Upper lobe of left lung (tissue), 6 donors: ENCODE data around the gene CCDC136. TPM values are rescaled to one million over a fixed set of nuclear protein-coding genes. Genes with fewer than 3 reads are reported as not detected.
A peak's percentile ranks its signal among the peaks of the same experiment; 100 is the strongest.

ENCODE experiments used
- ATAC-seq, 2 donors: fragments of 200-7000 bp; cut with Tn5 transposase; one replicate each; pipeline ENCODE4 v1.9.1; 2022; ENCODE audit warnings: mild to moderate bottlenecking in 2 of 2, moderate library complexity in 2 of 2; ENCODE audit not compliant: low FRiP score in 2 of 2
- DNase-seq, 2 donors: peaks; one replicate each; pipeline ENCODE4 v3.0.0-alpha.2; 2019 to 2020
- H3K27ac ChIP-seq, 4 donors: fragments of 200-600 bp; sonication (generic); one replicate each; pipeline ENCODE4 v1.5.1; 2016 to 2019
- H3K27me3 ChIP-seq, 4 donors: fragments of 200-600 bp; sonication (generic); one replicate each; pipeline ENCODE4 v1.5.1; 2017 to 2019
- H3K36me3 ChIP-seq, 4 donors: fragments of 200-600 bp; sonication (generic); one replicate each; pipeline ENCODE4 v1.5.1; 2016 to 2019
- H3K4me1 ChIP-seq, 4 donors: fragments of 200-600 bp; sonication (generic); one replicate each; pipeline ENCODE4 v1.5.1; 2018 to 2019
- H3K4me3 ChIP-seq, 4 donors: fragments of 200-600 bp; sonication (generic); one replicate each; pipeline ENCODE4 v1.5.1; 2017 to 2019; ENCODE audit warnings: mild to moderate bottlenecking in 2 of 4, moderate library complexity in 1 of 4
- H3K9me3 ChIP-seq, 4 donors: fragments of 200-600 bp; sonication (generic); one replicate each; pipeline ENCODE4 v1.5.1; 2018 to 2019
- EP300 ChIP-seq, 4 donors: sonication (generic); formaldehyde crosslinking; IDR thresholded peaks; one replicate each; pipeline ENCODE4 v1.5.1; 2017; ENCODE audit warnings: antibody characterized with exemption in 4 of 4, control low read depth in 2 of 4
- POLR2A ChIP-seq, 4 donors: fragments of 450-650 bp; IDR thresholded peaks; one replicate each; pipeline ENCODE4 v1.5.1; 2016 to 2017; ENCODE audit warnings: antibody characterized with exemption in 4 of 4, mild to moderate bottlenecking in 2 of 4
- POLR2AphosphoS5 ChIP-seq, 2 donors: sonication (generic); formaldehyde crosslinking; IDR thresholded peaks; one replicate each; pipeline ENCODE4 v1.5.1; 2017; ENCODE audit warnings: antibody characterized with exemption in 2 of 2
- WGBS, 2 donors: methylation state at CpG; one replicate each; pipeline ENCODE4 v1.1.5; 2017 to 2018; 5-methylcytosine and 5-hydroxymethylcytosine counted together
- total RNA-seq, 6 donors: library from RNA; depleted of rRNA in 4 of 6; stranded (reverse); fragments of >200 nt in 4 of 6; gene quantifications; one replicate each; pipeline versions ENCODE4 v1.1.0 to v1.2.1, GENCODE V29; 2016 to 2021
- TF ChIP-seq, protein P1 (sequence below), 6 experiments: fragments of 450-650 bp in 4 of 6; fragments of 200-600 bp in 2 of 6; sonication (generic) in 2 of 6; IDR thresholded peaks; one replicate each; pipeline ENCODE4 v1.5.1; 2016 to 2019; ENCODE audit warnings: antibody characterized with exemption in 6 of 6
- donor health status: DM: no; HTN: no; CAD: no; lungs with moderate emphysema.
- donor health status: DM: no; HTN: yes; CAD: no; lungs with severe emphysema.

CCDC136 gene
- total RNA-seq, 6 donors from 2014 or later = 0.46 to 7.2 (median 2.2) TPM

DNA sequence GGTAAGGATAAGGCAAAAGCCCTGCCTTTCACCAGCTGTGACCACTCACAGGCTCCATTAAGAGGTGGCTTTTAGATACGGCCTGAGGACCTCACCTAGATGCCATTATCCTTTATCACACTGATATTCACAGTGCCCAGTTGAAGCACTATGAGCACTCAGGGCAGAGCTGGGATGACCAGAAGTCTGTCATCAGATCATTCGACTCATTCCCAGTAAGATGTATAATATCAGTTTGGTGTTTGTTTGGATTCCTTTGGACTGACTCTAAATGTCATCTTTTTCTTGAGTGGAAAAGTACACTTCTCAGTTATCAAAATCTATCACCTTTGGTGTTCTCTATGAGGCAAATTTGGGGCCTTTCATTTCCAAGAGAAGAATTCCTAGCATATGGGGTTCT lies 18.7 kb downstream of the CCDC136 start:
- no peak overlapping the region for H3K27ac ChIP-seq
- H3K9me3 ChIP-seq = no peaks in the 10 kb centered on the region
- H3K27me3 ChIP-seq = no peaks in the 10 kb centered on the region
- WGBS, 2 donors = 81 to 93% methylated on average over 2 of the region's 2 CpGs
- no peak for ATAC-seq
- H3K4me1 ChIP-seq = peaks cover 0 to 5% (median 0%) of the 10 kb centered on the region in 4 donors
- DNase-seq = no peak
- H3K4me3 ChIP-seq = no peak overlapping the region
- no peaks in the 10 kb centered on the region for H3K36me3 ChIP-seq
- TF ChIP-seq, protein P1, sequence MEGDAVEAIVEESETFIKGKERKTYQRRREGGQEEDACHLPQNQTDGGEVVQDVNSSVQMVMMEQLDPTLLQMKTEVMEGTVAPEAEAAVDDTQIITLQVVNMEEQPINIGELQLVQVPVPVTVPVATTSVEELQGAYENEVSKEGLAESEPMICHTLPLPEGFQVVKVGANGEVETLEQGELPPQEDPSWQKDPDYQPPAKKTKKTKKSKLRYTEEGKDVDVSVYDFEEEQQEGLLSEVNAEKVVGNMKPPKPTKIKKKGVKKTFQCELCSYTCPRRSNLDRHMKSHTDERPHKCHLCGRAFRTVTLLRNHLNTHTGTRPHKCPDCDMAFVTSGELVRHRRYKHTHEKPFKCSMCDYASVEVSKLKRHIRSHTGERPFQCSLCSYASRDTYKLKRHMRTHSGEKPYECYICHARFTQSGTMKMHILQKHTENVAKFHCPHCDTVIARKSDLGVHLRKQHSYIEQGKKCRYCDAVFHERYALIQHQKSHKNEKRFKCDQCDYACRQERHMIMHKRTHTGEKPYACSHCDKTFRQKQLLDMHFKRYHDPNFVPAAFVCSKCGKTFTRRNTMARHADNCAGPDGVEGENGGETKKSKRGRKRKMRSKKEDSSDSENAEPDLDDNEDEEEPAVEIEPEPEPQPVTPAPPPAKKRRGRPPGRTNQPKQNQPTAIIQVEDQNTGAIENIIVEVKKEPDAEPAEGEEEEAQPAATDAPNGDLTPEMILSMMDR (IDR thresholded peaks at IDR 0.05) = no peak
- no peak for TF ChIP-seq POLR2AphosphoS5 (IDR thresholded peaks at IDR 0.05)
- TF ChIP-seq POLR2A (IDR thresholded peaks at IDR 0.05) = no peak
- TF ChIP-seq EP300 (IDR thresholded peaks at IDR 0.05) = no peak

DNA sequence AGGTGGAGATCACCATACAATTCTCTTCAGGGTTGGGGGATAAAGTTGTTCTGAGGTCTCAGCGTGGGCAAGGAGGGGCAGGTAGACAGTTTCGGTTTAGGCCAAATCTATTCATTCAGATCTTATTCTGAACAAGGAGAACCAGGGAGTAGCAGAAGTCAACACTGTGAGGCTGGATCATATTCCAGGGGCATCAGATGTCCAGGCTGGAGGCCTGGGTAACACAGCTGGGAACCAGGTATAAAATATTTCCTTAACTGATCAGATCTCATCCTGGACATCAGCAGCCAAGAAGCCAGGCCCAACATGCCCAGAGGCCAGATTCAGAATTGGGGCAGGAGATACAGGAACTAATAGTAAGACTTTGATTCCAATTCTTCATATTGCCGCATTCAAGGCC lies 19.2 kb downstream of the CCDC136 start:
- WGBS, 2 donors = 97 to 98% methylated on average over 3 of the region's 3 CpGs
- Histone ChIP-seq H3K4me1 (peaks cover 0 to 5% (median 0%) of the 10 kb centered on the region in 4 donors), H3K36me3 (no peaks in the 10 kb centered on the region), H3K27me3 (no peaks in the 10 kb centered on the region), H3K27ac (no peak overlapping the region), H3K9me3 (no peaks in the 10 kb centered on the region), H3K4me3 (no peak overlapping the region)
- ATAC-seq (no peak), DNase-seq (no peak)
- no peak for TF ChIP-seq POLR2A (IDR thresholded peaks at IDR 0.05)
- TF ChIP-seq, protein P1 (IDR thresholded peaks at IDR 0.05) = no peak
- no peak for TF ChIP-seq POLR2AphosphoS5 (IDR thresholded peaks at IDR 0.05)
- no peak for TF ChIP-seq EP300 (IDR thresholded peaks at IDR 0.05)

DNA sequence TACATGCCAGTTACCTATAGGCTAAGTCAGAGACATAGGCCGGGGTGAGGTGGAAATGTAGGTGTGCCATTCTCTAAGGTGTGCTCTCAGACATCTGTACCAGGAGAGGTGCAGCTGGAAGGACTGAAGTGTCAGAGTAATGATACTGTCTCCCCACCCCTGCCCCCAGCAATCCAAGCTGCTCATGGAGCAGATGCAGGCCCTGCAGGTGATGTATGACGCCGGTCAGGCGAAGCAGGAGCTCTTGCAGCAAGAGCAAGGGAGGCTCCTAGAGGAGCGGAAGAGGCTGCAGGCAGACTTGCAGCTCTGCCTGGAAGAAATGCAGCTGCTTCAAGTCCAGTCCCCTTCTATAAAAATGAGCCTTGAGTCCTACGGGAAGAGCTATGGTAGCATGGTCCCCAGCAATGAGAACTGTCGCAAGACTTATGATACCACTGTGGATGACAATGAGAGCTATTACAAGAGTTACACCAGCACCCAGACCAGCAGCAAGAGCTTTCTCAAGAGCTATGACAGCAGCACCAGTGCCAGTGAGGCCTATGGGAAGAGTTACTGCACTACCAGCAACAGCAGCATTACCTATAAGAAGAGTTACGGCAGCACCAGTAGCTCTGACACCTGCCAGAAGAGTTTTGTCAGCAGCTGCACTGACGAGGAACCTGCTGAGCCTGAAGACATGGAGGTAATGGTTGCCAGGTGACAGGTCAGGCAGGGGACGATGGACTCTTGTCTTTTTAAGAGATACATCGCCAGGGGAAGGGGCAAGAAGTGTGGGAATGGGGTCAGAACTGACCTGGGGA lies 20.1 kb downstream of the CCDC136 start:
- H3K36me3 ChIP-seq = no peaks in the 10 kb centered on the region
- 91 to 95% methylated on average over 9 to 10 of the region's 11 CpGs for WGBS, 2 donors
- TF ChIP-seq EP300 (IDR thresholded peaks at IDR 0.05) = no peak
- no peak for TF ChIP-seq POLR2A (IDR thresholded peaks at IDR 0.05)
- TF ChIP-seq, protein P1 (IDR thresholded peaks at IDR 0.05) = no peak
- no peak for TF ChIP-seq POLR2AphosphoS5 (IDR thresholded peaks at IDR 0.05)
- H3K27ac ChIP-seq = no peak overlapping the region
- DNase-seq (no peak), ATAC-seq (no peak)
- no peaks in the 10 kb centered on the region for H3K27me3 ChIP-seq
- H3K4me3 ChIP-seq = no peak overlapping the region
- no peaks in the 10 kb centered on the region for H3K9me3 ChIP-seq
- peaks cover 0 to 5% (median 0%) of the 10 kb centered on the region in 4 donors for H3K4me1 ChIP-seq

DNA sequence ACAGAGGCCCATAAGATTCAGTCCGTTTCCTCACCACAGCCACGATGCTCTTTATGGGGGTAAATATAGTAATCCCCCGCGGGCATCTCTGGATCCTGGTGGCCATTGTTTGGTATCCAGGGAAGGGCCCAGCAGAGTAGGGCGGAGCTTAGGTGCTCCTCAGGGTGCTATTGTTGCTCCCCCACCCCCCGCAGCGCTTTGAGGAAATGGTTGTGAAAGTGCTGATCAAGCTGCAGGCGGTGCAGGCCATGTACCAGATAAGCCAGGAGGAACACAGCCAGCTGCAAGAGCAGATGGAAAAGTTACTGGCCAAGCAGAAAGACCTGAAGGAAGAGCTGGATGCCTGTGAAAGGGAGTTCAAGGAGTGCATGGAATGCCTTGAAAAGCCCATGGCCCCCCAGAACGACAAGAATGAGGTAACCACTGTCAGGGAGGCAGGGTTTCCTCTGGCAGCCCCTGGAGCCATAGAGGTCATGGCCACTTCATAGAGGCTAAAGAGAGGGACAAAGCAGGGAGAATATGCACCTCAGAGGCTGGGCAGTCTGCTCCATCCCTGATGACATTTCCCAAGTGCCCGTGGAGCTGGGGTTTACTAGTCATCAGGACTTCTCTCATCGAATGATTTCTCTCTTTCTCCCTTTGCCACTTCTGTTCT lies 20.9 kb downstream of the CCDC136 start:
- Histone ChIP-seq H3K27ac (no peak overlapping the region), H3K9me3 (no peaks in the 10 kb centered on the region), H3K36me3 (no peaks in the 10 kb centered on the region), H3K4me1 (peaks cover 0 to 5% (median 0%) of the 10 kb centered on the region in 4 donors), H3K4me3 (no peak overlapping the region), H3K27me3 (no peaks in the 10 kb centered on the region)
- no peak for DNase-seq
- ATAC-seq = peak in 1 of 2 donors; percentile 48
- WGBS, 2 donors = 43 to 58% methylated on average over 11 of the region's 11 CpGs
- TF ChIP-seq EP300 (IDR thresholded peaks at IDR 0.05) = no peak
- TF ChIP-seq POLR2A (IDR thresholded peaks at IDR 0.05) = no peak
- TF ChIP-seq POLR2AphosphoS5 (IDR thresholded peaks at IDR 0.05) = no peak
- TF ChIP-seq, protein P1 (IDR thresholded peaks at IDR 0.05) = no peak
